A673 (cell line): ENCODE measurements around the gene CCDC34.

Experiments used
- CTCF ChIP-seq: fragments of 300-800, 200-600 bp; sonication (generic); conservative IDR thresholded peaks from 2 replicates; pipeline ENCODE4 v1.5.1; 2017; ENCODE audit warnings: low read depth, mild to moderate bottlenecking, antibody characterized with exemption, low read length, moderate library complexity, mixed read lengths
- EZH2 ChIP-seq: fragments of 200-600 bp; sonication (generic); IDR thresholded peaks from 2 replicates; pipeline ENCODE4 v1.6.1; 2017; ENCODE audit warnings: borderline replicate concordance, low read depth, mild to moderate bottlenecking, mixed read lengths, antibody characterized with exemption, low read length; ENCODE audit not compliant: poor library complexity, severe bottlenecking

- TF ChIP-seq CTCF (no peak), EZH2 (no peak)
Measured at GRCh38 chr11:27317751-27318150, 45.3 kb downstream of the CCDC34 start.
